NCI-H2196 treated with DMSO at 0.1 percent for 48 hours (cell line): ENCODE measurements around the gene UPK1A.
"Not testable (repeated sequence)": the region's sequence is repeated elsewhere in the genome, so short reads cannot be mapped to it uniquely, and the experiment has no call there.

ENCODE experiments used
- DNase-seq: peaks from one replicate; lab custom pipeline; 2025; ENCODE audit not compliant: unreplicated experiment; lab: John Stamatoyannopoulos, UW

Gene UPK1A

GRCh38 chr19:35644206-35644986 is 21.9 kb upstream of the UPK1A start:
- DNase-seq, result peak; percentile 97

GRCh38 chr19:35644987-35645679 is 21.2 kb upstream of the UPK1A start:
- peak; percentile 61 for DNase-seq

- DNase-seq, result no peak
These were observed 20.4 kb upstream of the UPK1A start for GRCh38 chr19:35645680-35646511.

GRCh38 chr19:35648017-35648961 is 18.0 kb upstream of the UPK1A start, which contains the start of gene COX6B1:
Gene COX6B1 (plus strand): TSS chr19:35648323. CDS start chr19:35651244, 2,921 bp downstream.
- DNase-seq, result peak; percentile 97

- DNase-seq, result no peak
These were observed 15.7 kb upstream of the UPK1A start for GRCh38 chr19:35650581-35650980.

- DNase-seq, result not testable (repeated sequence)
These were observed 11.5 kb upstream of the UPK1A start for GRCh38 chr19:35654828-35655227.

- no peak for DNase-seq
These were observed 10.7 kb upstream of the UPK1A start for GRCh38 chr19:35655600-35655999.

- DNase-seq, result no peak
These were observed 9.6 kb upstream of the UPK1A start for GRCh38 chr19:35656700-35657099.

- no peak for DNase-seq
These were observed 8.2 kb upstream of the UPK1A start for GRCh38 chr19:35657904-35658700.

GRCh38 chr19:35661995-35662340 is 4.3 kb upstream of the UPK1A start:
- no peak for DNase-seq

- no peak for DNase-seq
These were observed 2.3 kb upstream of the UPK1A start for GRCh38 chr19:35663981-35664380.

GRCh38 chr19:35665157-35665556 is 1.2 kb upstream of the UPK1A start:
- DNase-seq, result no peak

- DNase-seq, result no peak
These were observed 713 bp upstream of the UPK1A start for GRCh38 chr19:35665604-35666003.

GRCh38 chr19:35669566-35669965 is 3.2 kb downstream of the UPK1A start:
- DNase-seq, result no peak

GRCh38 chr19:35669974-35670373 is 3.7 kb downstream of the UPK1A start:
- no peak for DNase-seq

GRCh38 chr19:35670686-35671085 is 4.4 kb downstream of the UPK1A start:
- DNase-seq, result no peak

- DNase-seq, result no peak
These were observed 5.5 kb downstream of the UPK1A start for GRCh38 chr19:35671818-35672217.

- DNase-seq, result peak; percentile 41
These were observed 6.9 kb downstream of the UPK1A start for GRCh38 chr19:35673121-35673804.

GRCh38 chr19:35675589-35676140 is 9.3 kb downstream of the UPK1A start:
- DNase-seq, result no peak
